HCT116 (cell line): ENCODE data around the gene GRIFIN. TPM values are rescaled to one million over a fixed set of nuclear protein-coding genes. Genes with fewer than 3 reads are reported as not detected.

Experiments
- ATAC-seq: fragments of 200-7000 bp; cut with Tn5 transposase; 2 replicates; pipeline ENCODE4 v1.9.1; 2020; ENCODE audit warnings: mild to moderate bottlenecking, moderate library complexity
- BruUV-seq: library from RNA; stranded (reverse); fragments of 400-500 nt; replicated peaks from 2 replicates; lab custom pipeline; 2021; lab: Mats Ljungman, UMichigan
- CTCF ChIA-PET: fragments of 300-600 bp; sonication (Branson Sonifier 250); formaldehyde crosslinking; loops from one replicate; lab custom pipeline; 2021; ENCODE audit warnings: antibody characterized with exemption; lab: Charles Lee
- POLR2A ChIA-PET: fragments of 300-600, 350-600 bp; sonication (Branson Sonifier 250); formaldehyde crosslinking; loops from one replicate; lab custom pipeline; 2021; ENCODE audit warnings: antibody characterized with exemption; lab: Charles Lee
- RAD21 ChIA-PET, 2 experiments: fragments of 300-600 bp; sonication (Branson Sonifier 250); formaldehyde crosslinking; loops; one replicate each; lab custom pipeline; 2023; ENCODE audit warnings: low total read pairs in 2 of 2; ENCODE audit not compliant: uncharacterized antibody in 2 of 2, unreplicated experiment in 2 of 2, low non-redundant PET in 1 of 2; lab: Charles Lee
- DNase-seq: peaks from one replicate; pipeline ENCODE4 v3.0.0-alpha.2; 2010; ENCODE audit warnings: low read depth, low spot score
- H2AFZ ChIP-seq: fragments of 200-600 bp; shearing (Covaris generic), sonication (generic); 2 replicates; pipeline ENCODE4 v1.6.1; 2017; ENCODE audit warnings: low read depth, mixed run types, mixed read lengths, antibody characterized with exemption, low read length; ENCODE audit not compliant: poor library complexity, severe bottlenecking
- H3K27ac ChIP-seq: 2 replicates; pipeline ENCODE4 v1.5.1; 2012; ENCODE audit warnings: low read depth, low read length
- H3K27me3 ChIP-seq: fragments of 200-600 bp; sonication (generic); 2 replicates; pipeline ENCODE4 v1.6.1; 2016; ENCODE audit warnings: mixed run types, low read length, mixed read lengths; ENCODE audit not compliant: insufficient read depth
- H3K36me3 ChIP-seq, 2 experiments: fragments of 200-500 bp in 1 of 2; fragments of 200-600 bp in 1 of 2; sonication (Bioruptor generic) in 1 of 2; sonication (generic) in 1 of 2; 2 replicates each; pipeline versions ENCODE4 v1.5.1 to v1.6.1; 2014 to 2016; ENCODE audit warnings: low read length in 2 of 2, inconsistent platforms in 1 of 2, mixed read lengths in 1 of 2, mixed run types in 1 of 2; ENCODE audit not compliant: insufficient read depth in 2 of 2, control insufficient read depth in 1 of 2
- H3K4me1 ChIP-seq, 2 experiments: fragments of 200-600 bp in 1 of 2; sonication (generic) in 1 of 2; 2 replicates each; pipeline versions ENCODE4 v1.5.1 to v1.6.1; 2012 to 2017; ENCODE audit warnings: low read length in 2 of 2, inconsistent platforms in 1 of 2, mild to moderate bottlenecking in 1 of 2, mixed read lengths in 1 of 2, mixed run types in 1 of 2, moderate library complexity in 1 of 2; ENCODE audit not compliant: insufficient read depth in 2 of 2, control insufficient read depth in 1 of 2
- H3K4me2 ChIP-seq: fragments of 200-600 bp; sonication (generic); 2 replicates; pipeline ENCODE4 v1.6.1; 2017; ENCODE audit warnings: mixed run types, low read length, mixed read lengths
- H3K4me3 ChIP-seq, 2 experiments: fragments of 200-600 bp in 1 of 2; sonication (generic) in 1 of 2; replicated peaks in 1 of 2; 2 replicates each; pipeline ENCODE4 v1.5.1; 2011 to 2016; ENCODE audit warnings: low read length in 2 of 2, control low read depth in 1 of 2, low read depth in 1 of 2, mild to moderate bottlenecking in 1 of 2, mixed read lengths in 1 of 2, mixed run types in 1 of 2
- H3K79me2 ChIP-seq: fragments of 200-600 bp; sonication (generic); 2 replicates; pipeline ENCODE4 v1.6.1; 2017; ENCODE audit warnings: mild to moderate bottlenecking, mixed run types, low read length, moderate library complexity, mixed read lengths; ENCODE audit not compliant: insufficient read depth
- H3K9ac ChIP-seq: fragments of 200-600 bp; sonication (generic); 2 replicates; pipeline ENCODE4 v1.6.1; 2016; ENCODE audit warnings: low read length, mixed read lengths
- H3K9me2 ChIP-seq: fragments of 200-600 bp; sonication (generic), shearing (Covaris generic); 2 replicates; pipeline ENCODE4 v1.6.1; 2017; ENCODE audit warnings: mixed run types, mild to moderate bottlenecking, moderate library complexity; ENCODE audit not compliant: insufficient read depth
- H3K9me3 ChIP-seq, 2 experiments: fragments of 200-500 bp in 1 of 2; fragments of 200-600 bp in 1 of 2; sonication (Bioruptor generic) in 1 of 2; sonication (generic) in 1 of 2; 2 replicates each; pipeline ENCODE4 v1.6.1; 2014 to 2017; ENCODE audit warnings: low read length in 2 of 2, mixed read lengths in 2 of 2, inconsistent platforms in 1 of 2, low read depth in 1 of 2, mild to moderate bottlenecking in 1 of 2, mixed run types in 1 of 2, moderate library complexity in 1 of 2; ENCODE audit not compliant: control insufficient read depth in 1 of 2, insufficient read depth in 1 of 2
- H4K20me1 ChIP-seq: fragments of 200-600 bp; sonication (generic), shearing (Covaris generic); 2 replicates; pipeline ENCODE4 v1.6.1; 2017; ENCODE audit warnings: mixed run types, mild to moderate bottlenecking, moderate library complexity; ENCODE audit not compliant: insufficient read depth
- CEBPB ChIP-seq: IDR thresholded peaks from 2 replicates; pipeline ENCODE4 v1.6.1; 2012; ENCODE audit warnings: low read depth
- EGR1 ChIP-seq: IDR thresholded peaks from 2 replicates; pipeline ENCODE4 v1.6.1; 2012; ENCODE audit warnings: low read depth
- ELF1 ChIP-seq: IDR thresholded peaks from 2 replicates; pipeline ENCODE4 v1.6.1; 2012; ENCODE audit warnings: low read depth, borderline replicate concordance
- EZH2phosphoT487 ChIP-seq: fragments of 200-600 bp; IDR thresholded peaks from 2 replicates; pipeline ENCODE4 v1.6.1; 2018; ENCODE audit warnings: antibody characterized with exemption, borderline replicate concordance
- FOSL1 ChIP-seq: IDR thresholded peaks from 2 replicates; pipeline ENCODE4 v1.6.1; 2012; ENCODE audit warnings: low read depth
- JUND ChIP-seq: IDR thresholded peaks from 2 replicates; pipeline ENCODE4 v1.6.1; 2012
- POLR2A ChIP-seq: IDR thresholded peaks from 2 replicates; pipeline ENCODE4 v1.7.0; 2011; ENCODE audit warnings: borderline replicate concordance; ENCODE audit not compliant: insufficient read depth, insufficient read length; ENCODE audit errors: extremely low read depth
- RAD21 ChIP-seq: IDR thresholded peaks from 2 replicates; pipeline ENCODE4 v1.6.1; 2012; ENCODE audit warnings: low read depth, mild to moderate bottlenecking
- SIN3A ChIP-seq: IDR thresholded peaks from 2 replicates; pipeline ENCODE4 v1.6.1; 2012; ENCODE audit warnings: low read depth
- SP1 ChIP-seq: IDR thresholded peaks from 2 replicates; pipeline ENCODE4 v1.6.1; 2012; ENCODE audit warnings: low read depth
- YY1 ChIP-seq: IDR thresholded peaks from 2 replicates; pipeline ENCODE4 v1.6.1; 2011; ENCODE audit warnings: low read length, low read depth, moderate library complexity, mild to moderate bottlenecking; ENCODE audit not compliant: insufficient replicate concordance; ENCODE audit errors: extremely low read depth
- intact Hi-C: fragments of 100-400 bp; cut with micrococcal nuclease; formaldehyde crosslinking; loops from 2 replicates; pipeline ENCODE4 v1.10.0; 2022
- total RNA-seq: library from RNA; stranded (reverse); gene quantifications from one replicate; pipeline ENCODE4 v1.2.1, GENCODE V29; 2021; ENCODE audit not compliant: unreplicated experiment
- TF ChIP-seq, protein P1 (sequence below): IDR thresholded peaks from 2 replicates; pipeline ENCODE4 v1.6.1; 2012
- TF ChIP-seq, protein P2 (sequence below): IDR thresholded peaks from 2 replicates; pipeline ENCODE4 v1.6.1; 2012
- TF ChIP-seq, protein P3 (sequence below), 3 experiments: fragments of 200-600 bp in 1 of 3; sonication (generic) in 1 of 3; IDR thresholded peaks in 2 of 3; conservative IDR thresholded peaks in 1 of 3; 2 replicates each; pipeline ENCODE4 v1.5.1; 2012 to 2017; ENCODE audit warnings: low read depth in 2 of 3, low read length in 2 of 3, antibody characterized with exemption in 1 of 3, borderline replicate concordance in 1 of 3, control low read depth in 1 of 3, mild to moderate bottlenecking in 1 of 3, mixed read lengths in 1 of 3, mixed run types in 1 of 3, moderate library complexity in 1 of 3; ENCODE audit not compliant: insufficient read depth in 1 of 3
- TF ChIP-seq, protein P4 (sequence below): IDR thresholded peaks from 2 replicates; pipeline ENCODE4 v1.6.1; 2011; ENCODE audit warnings: mild to moderate bottlenecking, low read length, moderate library complexity; ENCODE audit not compliant: insufficient replicate concordance; ENCODE audit errors: extremely low read depth
- TF ChIP-seq, protein P5 (sequence below): IDR thresholded peaks from 2 replicates; pipeline ENCODE4 v1.6.1; 2012; ENCODE audit warnings: low read depth

Gene GRIFIN
- total RNA-seq, 1 experiment from 2014 or later = not detected

DNA sequence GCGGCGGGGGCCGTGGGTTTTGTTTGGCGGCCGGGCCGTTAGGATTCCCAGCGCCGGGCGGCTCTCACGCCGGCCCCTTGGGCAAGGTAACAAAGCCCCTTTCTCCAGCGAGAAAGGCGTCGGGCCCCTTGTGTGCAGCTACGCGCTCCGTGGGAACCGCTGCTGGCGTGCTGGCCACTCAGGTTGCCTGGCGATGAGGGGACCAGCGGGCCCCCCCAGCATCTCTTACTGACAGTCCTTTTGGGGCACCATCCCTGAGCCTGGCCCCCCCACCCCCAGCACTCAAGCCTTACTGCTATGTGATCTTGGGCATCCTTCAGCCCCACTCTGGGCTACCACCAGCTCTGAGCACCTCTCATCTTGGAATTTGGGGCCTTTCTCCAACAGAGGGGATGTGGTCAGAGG, 45.1 kb upstream of the GRIFIN start:
- intact Hi-C loops = loop anchor here (5.0 kb wide), 1 partner anchor 36 kb away; the partner anchor contains the start of genes BRAT1 and IQCE
- Histone ChIP-seq H3K27me3 (no peaks in the 10 kb centered on the region), H3K9ac (no peak overlapping the region), H3K9me3 (no peaks in the 10 kb centered on the region), H4K20me1 (no peaks in the 10 kb centered on the region), H3K9me2 (no peaks in the 10 kb centered on the region), H3K4me1 (peaks cover 50 to 82% of the 10 kb centered on the region in 2 experiments), H3K27ac (peak overlapping the region; percentile 34; the same call in 1 of the 2 replicates), H3K4me3 (no peak overlapping the region), H3K4me2 (peak overlapping the region; percentile 85; the same call in 1 of the 2 replicates), H3K79me2 (peaks cover 13% of the 10 kb centered on the region; the same call in 1 of the 2 replicates), H2AFZ (no peak overlapping the region), H3K36me3 (no peaks in the 10 kb centered on the region)
- BruUV-seq = no TSS peak
- ATAC-seq (no peak), DNase-seq (no peak)
- RAD21 ChIA-PET = no interaction called here
- TF ChIP-seq, protein P1, sequence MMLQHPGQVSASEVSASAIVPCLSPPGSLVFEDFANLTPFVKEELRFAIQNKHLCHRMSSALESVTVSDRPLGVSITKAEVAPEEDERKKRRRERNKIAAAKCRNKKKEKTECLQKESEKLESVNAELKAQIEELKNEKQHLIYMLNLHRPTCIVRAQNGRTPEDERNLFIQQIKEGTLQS = no peak
- TF ChIP-seq RAD21 (no peak), FOSL1 (no peak), SP1 (no peak), POLR2A (no peak), EZH2phosphoT487 (no peak), CEBPB (no peak), EGR1 (no peak), JUND (no peak), ELF1 (no peak), SIN3A (no peak), YY1 (no peak)
- TF ChIP-seq, protein P2, sequence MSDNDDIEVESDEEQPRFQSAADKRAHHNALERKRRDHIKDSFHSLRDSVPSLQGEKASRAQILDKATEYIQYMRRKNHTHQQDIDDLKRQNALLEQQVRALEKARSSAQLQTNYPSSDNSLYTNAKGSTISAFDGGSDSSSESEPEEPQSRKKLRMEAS = no peak
- TF ChIP-seq, protein P3, sequence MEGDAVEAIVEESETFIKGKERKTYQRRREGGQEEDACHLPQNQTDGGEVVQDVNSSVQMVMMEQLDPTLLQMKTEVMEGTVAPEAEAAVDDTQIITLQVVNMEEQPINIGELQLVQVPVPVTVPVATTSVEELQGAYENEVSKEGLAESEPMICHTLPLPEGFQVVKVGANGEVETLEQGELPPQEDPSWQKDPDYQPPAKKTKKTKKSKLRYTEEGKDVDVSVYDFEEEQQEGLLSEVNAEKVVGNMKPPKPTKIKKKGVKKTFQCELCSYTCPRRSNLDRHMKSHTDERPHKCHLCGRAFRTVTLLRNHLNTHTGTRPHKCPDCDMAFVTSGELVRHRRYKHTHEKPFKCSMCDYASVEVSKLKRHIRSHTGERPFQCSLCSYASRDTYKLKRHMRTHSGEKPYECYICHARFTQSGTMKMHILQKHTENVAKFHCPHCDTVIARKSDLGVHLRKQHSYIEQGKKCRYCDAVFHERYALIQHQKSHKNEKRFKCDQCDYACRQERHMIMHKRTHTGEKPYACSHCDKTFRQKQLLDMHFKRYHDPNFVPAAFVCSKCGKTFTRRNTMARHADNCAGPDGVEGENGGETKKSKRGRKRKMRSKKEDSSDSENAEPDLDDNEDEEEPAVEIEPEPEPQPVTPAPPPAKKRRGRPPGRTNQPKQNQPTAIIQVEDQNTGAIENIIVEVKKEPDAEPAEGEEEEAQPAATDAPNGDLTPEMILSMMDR (IDR thresholded peaks at IDR 0.05 in 2 of 3, conservative IDR thresholded peaks at IDR 0.05 in 1 of 3; ENCODE audit: borderline replicate concordance in 1 of 3, insufficient read depth in 1 of 3, low read depth in 2 of 3, low read length in 2 of 3) = no peak
- TF ChIP-seq, protein P4, sequence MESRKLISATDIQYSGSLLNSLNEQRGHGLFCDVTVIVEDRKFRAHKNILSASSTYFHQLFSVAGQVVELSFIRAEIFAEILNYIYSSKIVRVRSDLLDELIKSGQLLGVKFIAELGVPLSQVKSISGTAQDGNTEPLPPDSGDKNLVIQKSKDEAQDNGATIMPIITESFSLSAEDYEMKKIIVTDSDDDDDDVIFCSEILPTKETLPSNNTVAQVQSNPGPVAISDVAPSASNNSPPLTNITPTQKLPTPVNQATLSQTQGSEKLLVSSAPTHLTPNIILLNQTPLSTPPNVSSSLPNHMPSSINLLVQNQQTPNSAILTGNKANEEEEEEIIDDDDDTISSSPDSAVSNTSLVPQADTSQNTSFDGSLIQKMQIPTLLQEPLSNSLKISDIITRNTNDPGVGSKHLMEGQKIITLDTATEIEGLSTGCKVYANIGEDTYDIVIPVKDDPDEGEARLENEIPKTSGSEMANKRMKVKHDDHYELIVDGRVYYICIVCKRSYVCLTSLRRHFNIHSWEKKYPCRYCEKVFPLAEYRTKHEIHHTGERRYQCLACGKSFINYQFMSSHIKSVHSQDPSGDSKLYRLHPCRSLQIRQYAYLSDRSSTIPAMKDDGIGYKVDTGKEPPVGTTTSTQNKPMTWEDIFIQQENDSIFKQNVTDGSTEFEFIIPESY = no peak
- TF ChIP-seq, protein P5, sequence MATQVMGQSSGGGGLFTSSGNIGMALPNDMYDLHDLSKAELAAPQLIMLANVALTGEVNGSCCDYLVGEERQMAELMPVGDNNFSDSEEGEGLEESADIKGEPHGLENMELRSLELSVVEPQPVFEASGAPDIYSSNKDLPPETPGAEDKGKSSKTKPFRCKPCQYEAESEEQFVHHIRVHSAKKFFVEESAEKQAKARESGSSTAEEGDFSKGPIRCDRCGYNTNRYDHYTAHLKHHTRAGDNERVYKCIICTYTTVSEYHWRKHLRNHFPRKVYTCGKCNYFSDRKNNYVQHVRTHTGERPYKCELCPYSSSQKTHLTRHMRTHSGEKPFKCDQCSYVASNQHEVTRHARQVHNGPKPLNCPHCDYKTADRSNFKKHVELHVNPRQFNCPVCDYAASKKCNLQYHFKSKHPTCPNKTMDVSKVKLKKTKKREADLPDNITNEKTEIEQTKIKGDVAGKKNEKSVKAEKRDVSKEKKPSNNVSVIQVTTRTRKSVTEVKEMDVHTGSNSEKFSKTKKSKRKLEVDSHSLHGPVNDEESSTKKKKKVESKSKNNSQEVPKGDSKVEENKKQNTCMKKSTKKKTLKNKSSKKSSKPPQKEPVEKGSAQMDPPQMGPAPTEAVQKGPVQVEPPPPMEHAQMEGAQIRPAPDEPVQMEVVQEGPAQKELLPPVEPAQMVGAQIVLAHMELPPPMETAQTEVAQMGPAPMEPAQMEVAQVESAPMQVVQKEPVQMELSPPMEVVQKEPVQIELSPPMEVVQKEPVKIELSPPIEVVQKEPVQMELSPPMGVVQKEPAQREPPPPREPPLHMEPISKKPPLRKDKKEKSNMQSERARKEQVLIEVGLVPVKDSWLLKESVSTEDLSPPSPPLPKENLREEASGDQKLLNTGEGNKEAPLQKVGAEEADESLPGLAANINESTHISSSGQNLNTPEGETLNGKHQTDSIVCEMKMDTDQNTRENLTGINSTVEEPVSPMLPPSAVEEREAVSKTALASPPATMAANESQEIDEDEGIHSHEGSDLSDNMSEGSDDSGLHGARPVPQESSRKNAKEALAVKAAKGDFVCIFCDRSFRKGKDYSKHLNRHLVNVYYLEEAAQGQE = no peak
- CTCF ChIA-PET = no interaction called here
- POLR2A ChIA-PET = no interaction called here
